Thyroid gland (tissue), 4 donors: ENCODE results near the gene FPR2.

Experiments
- CTCF ChIP-seq, 6 experiments: fragments of 200-600 bp in 3 of 6; fragments of 450-650 bp in 3 of 6; sonication (generic) in 3 of 6; IDR thresholded peaks; one replicate each; pipeline ENCODE4 v1.5.1; 2016 to 2019; ENCODE audit warnings: antibody characterized with exemption in 6 of 6, mild to moderate bottlenecking in 2 of 6, inconsistent platforms in 1 of 6, moderate library complexity in 1 of 6
- POLR2A ChIP-seq, 2 donors: fragments of 450-650 bp; IDR thresholded peaks; one replicate each; pipeline ENCODE4 v1.6.1; 2017; ENCODE audit warnings: antibody characterized with exemption in 2 of 2, mild to moderate bottlenecking in 2 of 2, moderate library complexity in 1 of 2

DNA sequence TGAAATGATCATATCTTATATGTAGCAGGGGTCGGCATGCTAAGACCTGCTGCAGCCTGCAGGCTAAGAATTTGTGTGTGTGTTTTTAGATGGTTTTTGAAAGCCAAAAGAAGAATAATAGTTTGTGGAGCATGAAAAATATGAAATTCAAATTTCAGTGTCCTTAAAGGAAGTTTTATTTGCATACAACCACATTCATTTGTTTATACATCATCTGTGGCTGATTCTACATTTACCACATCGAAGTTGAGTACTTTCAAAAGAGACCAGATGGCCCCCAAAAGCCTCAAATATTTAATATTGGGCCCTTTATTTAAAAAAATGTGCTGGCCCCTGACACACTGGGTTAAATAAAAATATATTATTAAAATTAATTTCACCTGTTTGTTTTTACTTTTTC lies 38.5 kb upstream of the FPR2 start:
- TF ChIP-seq CTCF (IDR thresholded peaks at IDR 0.05) (no peak), POLR2A (IDR thresholded peaks at IDR 0.05) (no peak)
